Uterus (tissue), 4 donors: Measurements from ENCODE around the gene CNTNAP1. TPM values are rescaled to one million over a fixed set of nuclear protein-coding genes. Genes with fewer than 3 reads are reported as not detected.

ENCODE experiments used
- DNase-seq, 2 donors: peaks; one replicate each; pipeline ENCODE4 v3.0.0-alpha.2; 2019 to 2020
- H3K27ac ChIP-seq, 2 donors: fragments of 200-600 bp; sonication (generic); 1 replicate in 1 of 2; 2 replicates in 1 of 2; pipeline ENCODE4 v1.5.1; 2016 to 2018
- H3K27me3 ChIP-seq, 2 donors: fragments of 200-600 bp; sonication (generic); one replicate each; pipeline ENCODE4 v1.5.1; 2018 to 2019; ENCODE audit warnings: control low read depth in 1 of 2
- H3K36me3 ChIP-seq, 2 donors: fragments of 200-600 bp; sonication (generic); one replicate each; pipeline ENCODE4 v1.5.1; 2019; ENCODE audit warnings: control low read depth in 1 of 2
- H3K4me1 ChIP-seq, 2 donors: fragments of 200-600 bp; sonication (generic); one replicate each; pipeline ENCODE4 v1.5.1; 2018 to 2019; ENCODE audit warnings: control low read depth in 1 of 2
- H3K4me3 ChIP-seq, 2 donors: fragments of 200-600 bp; sonication (generic); 1 replicate in 1 of 2; 2 replicates in 1 of 2; pipeline ENCODE4 v1.5.1; 2018 to 2019; ENCODE audit warnings: mild to moderate bottlenecking in 1 of 2
- H3K9me3 ChIP-seq, 2 donors: fragments of 200-600 bp; sonication (generic); one replicate each; pipeline ENCODE4 v1.5.1; 2019; ENCODE audit warnings: control low read depth in 1 of 2
- CTCF ChIP-seq, 4 experiments: fragments of 200-600 bp in 2 of 4; fragments of 450-650 bp in 2 of 4; sonication (generic) in 2 of 4; IDR thresholded peaks; one replicate each; pipeline ENCODE4 v1.5.1; 2016 to 2019; ENCODE audit warnings: antibody characterized with exemption in 4 of 4, mild to moderate bottlenecking in 2 of 4, moderate library complexity in 1 of 4
- POLR2A ChIP-seq, 2 donors: fragments of 450-650 bp; IDR thresholded peaks; one replicate each; pipeline ENCODE4 v1.6.1; 2016; ENCODE audit warnings: antibody characterized with exemption in 2 of 2, mild to moderate bottlenecking in 1 of 2, moderate library complexity in 1 of 2
- intact Hi-C: fragments of 100-400 bp; cut with DNase I; formaldehyde crosslinking; loops from one replicate; pipeline ENCODE4 v1.15.1; 2023; ENCODE audit warnings: low total_unique reads
- total RNA-seq, 4 donors: library from RNA; depleted of rRNA in 3 of 4; stranded (reverse); fragments of >200 nt in 3 of 4; gene quantifications; one replicate each; pipeline versions ENCODE4 v1.1.0 to v1.2.4, GENCODE V29; 2014 to 2023
- donor health status: DM: yes; HTN: yes; CAD: no.

The CNTNAP1 gene
- total RNA-seq, 4 donors from 2014 or later = 1.5 to 61.5 (median 26.5) TPM

- TF ChIP-seq CTCF (IDR thresholded peaks at IDR 0.05) = no peak
- no peak for TF ChIP-seq POLR2A (IDR thresholded peaks at IDR 0.05)
- intact Hi-C loops = no loop called here
- DNase-seq = no peak
- H3K27me3 ChIP-seq = no peaks in the 10 kb centered on the region
- H3K9me3 ChIP-seq = no peaks in the 10 kb centered on the region
- H3K36me3 ChIP-seq = no peaks in the 10 kb centered on the region
- no peak overlapping the region for H3K4me3 ChIP-seq
- no peaks in the 10 kb centered on the region for H3K4me1 ChIP-seq
- no peak overlapping the region for H3K27ac ChIP-seq
These were observed 26.3 kb downstream of the CNTNAP1 start for GRCh38 chr17:42708588-42708987.

- Histone ChIP-seq H3K9me3 (no peaks in the 10 kb centered on the region), H3K4me3 (no peak overlapping the region), H3K27me3 (no peaks in the 10 kb centered on the region), H3K4me1 (no peaks in the 10 kb centered on the region), H3K27ac (no peak overlapping the region), H3K36me3 (no peaks in the 10 kb centered on the region)
- intact Hi-C loops = no loop called here
- DNase-seq = no peak
- TF ChIP-seq POLR2A (IDR thresholded peaks at IDR 0.05) (no peak), CTCF (IDR thresholded peaks at IDR 0.05) (no peak)
These were observed 27.2 kb downstream of the CNTNAP1 start for GRCh38 chr17:42709561-42709960.

- intact Hi-C loops = no loop called here
- no peak for TF ChIP-seq POLR2A (IDR thresholded peaks at IDR 0.05)
- TF ChIP-seq CTCF (IDR thresholded peaks at IDR 0.05) = peak; percentile 61 to 87 (median 73)
- H3K27ac ChIP-seq = no peak overlapping the region
- H3K36me3 ChIP-seq = no peaks in the 10 kb centered on the region
- H3K27me3 ChIP-seq = no peaks in the 10 kb centered on the region
- H3K4me1 ChIP-seq = no peaks in the 10 kb centered on the region
- no peaks in the 10 kb centered on the region for H3K9me3 ChIP-seq
- no peak for DNase-seq
- H3K4me3 ChIP-seq = no peak overlapping the region
These were observed 38.8 kb downstream of the CNTNAP1 start for GRCh38 chr17:42720996-42721583.

GRCh38 chr17:42723636-42724035 lies 41.3 kb downstream of the CNTNAP1 start:
- TF ChIP-seq CTCF (IDR thresholded peaks at IDR 0.05) (no peak), POLR2A (IDR thresholded peaks at IDR 0.05) (no peak)
- no peaks in the 10 kb centered on the region for H3K9me3 ChIP-seq

GRCh38 chr17:42725143-42725542 lies 42.8 kb downstream of the CNTNAP1 start:
- Histone ChIP-seq H3K9me3 (no peaks in the 10 kb centered on the region), H3K27ac (no peak overlapping the region), H3K4me3 (no peak overlapping the region), H3K27me3 (no peaks in the 10 kb centered on the region), H3K36me3 (no peaks in the 10 kb centered on the region), H3K4me1 (no peaks in the 10 kb centered on the region)
- no peak for DNase-seq
- TF ChIP-seq POLR2A (IDR thresholded peaks at IDR 0.05) = no peak
- no peak for TF ChIP-seq CTCF (IDR thresholded peaks at IDR 0.05)
- intact Hi-C loops = no loop called here

More at GRCh38 chr17:42723636-42724035, 41.3 kb downstream of the CNTNAP1 start:
- intact Hi-C loops = no loop called here
- no peak for DNase-seq
- Histone ChIP-seq H3K4me1 (no peaks in the 10 kb centered on the region), H3K4me3 (no peak overlapping the region), H3K36me3 (no peaks in the 10 kb centered on the region), H3K27ac (no peak overlapping the region), H3K27me3 (no peaks in the 10 kb centered on the region)
